HepG2 (cell line): ENCODE measurements around the gene SYNJ2. TPM values are rescaled to one million over a fixed set of nuclear protein-coding genes. Genes with fewer than 3 reads are reported as not detected.

Experiments
- AKAP8 ChIP-seq: sonication (generic); formaldehyde crosslinking; IDR thresholded peaks from 2 replicates; pipeline ENCODE4 v1.5.1; 2020; ENCODE audit warnings: mild to moderate bottlenecking, missing genetic modification reagents
- ATF3 ChIP-seq: sonication (generic); formaldehyde crosslinking; IDR thresholded peaks from 2 replicates; pipeline ENCODE4 v1.4.0; 2020; ENCODE audit warnings: missing genetic modification reagents
- CBX1 ChIP-seq: IDR thresholded peaks from one replicate; pipeline ENCODE4 v1.6.1; 2016; ENCODE audit warnings: antibody characterized with exemption, low read depth
- KLF13 ChIP-seq: sonication (generic); formaldehyde crosslinking; IDR thresholded peaks from 2 replicates; pipeline ENCODE4 v1.4.0; 2020; ENCODE audit warnings: mild to moderate bottlenecking, missing genetic modification reagents
- NFE2 ChIP-seq: sonication (generic); formaldehyde crosslinking; IDR thresholded peaks from 2 replicates; pipeline ENCODE4 v1.4.0; 2020; ENCODE audit warnings: missing genetic modification reagents
- NFIC ChIP-seq: IDR thresholded peaks from 2 replicates; pipeline ENCODE4 v1.6.1; 2012; ENCODE audit warnings: mild to moderate bottlenecking, low read length, inconsistent platforms
- RARA ChIP-seq: IDR thresholded peaks from 2 replicates; pipeline ENCODE4 v1.6.1; 2016; ENCODE audit warnings: missing genetic modification reagents, missing compliant biosample characterization
- SPEN ChIP-seq: sonication (generic); formaldehyde crosslinking; IDR thresholded peaks from 2 replicates; pipeline ENCODE4 v1.5.1; 2020; ENCODE audit warnings: low read depth, mild to moderate bottlenecking, missing genetic modification reagents
- ZGPAT ChIP-seq: IDR thresholded peaks from 2 replicates; pipeline ENCODE4 v1.6.1; 2016; ENCODE audit warnings: mild to moderate bottlenecking
- ZNF33A ChIP-seq: sonication (generic); formaldehyde crosslinking; IDR thresholded peaks from 2 replicates; pipeline ENCODE4 v1.5.1; 2020; ENCODE audit warnings: missing genetic modification reagents, mild to moderate bottlenecking, moderate library complexity, borderline replicate concordance
- ZNF33B ChIP-seq: sonication (generic); formaldehyde crosslinking; IDR thresholded peaks from 2 replicates; pipeline ENCODE4 v1.5.1; 2020; ENCODE audit warnings: mild to moderate bottlenecking, missing genetic modification reagents
- ZNF414 ChIP-seq: sonication (generic); formaldehyde crosslinking; IDR thresholded peaks from 2 replicates; pipeline ENCODE4 v1.5.0; 2020; ENCODE audit warnings: missing genetic modification reagents
- ZNF609 ChIP-seq: sonication (generic); formaldehyde crosslinking; IDR thresholded peaks from 2 replicates; pipeline ENCODE4 v1.4.0; 2020; ENCODE audit warnings: mild to moderate bottlenecking, missing genetic modification reagents, borderline replicate concordance
- ZNF746 ChIP-seq: sonication (generic); formaldehyde crosslinking; IDR thresholded peaks from 2 replicates; pipeline ENCODE4 v1.8.0; 2022; ENCODE audit warnings: mild to moderate bottlenecking, missing genetic modification reagents
- ZNF770 ChIP-seq: sonication (generic); formaldehyde crosslinking; IDR thresholded peaks from 2 replicates; pipeline ENCODE4 v1.5.0; 2020; ENCODE audit warnings: mild to moderate bottlenecking, missing genetic modification reagents
- ZSCAN25 ChIP-seq: sonication (generic); formaldehyde crosslinking; IDR thresholded peaks from 2 replicates; pipeline ENCODE4 v1.8.0; 2022; ENCODE audit warnings: mild to moderate bottlenecking, missing genetic modification reagents
- ZSCAN5A ChIP-seq: sonication (generic); formaldehyde crosslinking; IDR thresholded peaks from 2 replicates; pipeline ENCODE4 v1.8.0; 2022; ENCODE audit warnings: mild to moderate bottlenecking, missing genetic modification reagents, borderline replicate concordance
- polyA plus RNA-seq, 8 experiments: library from polyadenylated mRNA; depleted of rRNA in 3 of 8; stranded (reverse) in 7 of 8; unstranded in 1 of 8; fragments of >200 nt; fragmentation: Illumina TruSeq in 4 of 8; extraction: Trizol in 4 of 8; gene quantifications; 2 replicates each; pipeline versions ENCODE4 v1.2.1 to v1.2.3, GENCODE V29; 2011 to 2016; ENCODE audit warnings: low read depth in 4 of 8, missing spikeins in 1 of 8, mixed read lengths in 1 of 8; ENCODE audit not compliant: insufficient read depth in 1 of 8
- total RNA-seq, 5 experiments: library from RNA; depleted of rRNA; stranded (reverse); fragments of >200 nt; fragmentation: Illumina TruSeq; extraction: Trizol; gene quantifications; 2 replicates each; pipeline ENCODE4 v1.2.3, GENCODE V29; 2016; ENCODE audit warnings: low read depth in 1 of 5

The SYNJ2 gene
- total and polyA plus RNA-seq, 2 of the 13 experiments (the other 11 are each of a cell fraction or from before 2014, with no cell fraction given) = 39.1 to 57.6 TPM

GRCh38 chr6:158010591-158011477 is 29.2 kb downstream of the SYNJ2 start (continued):
- TF ChIP-seq ATF3 (CRISPR knock-in tag) = no peak
- TF ChIP-seq ZNF33B (CRISPR knock-in tag) = peak; percentile 95
- peak; percentile 6; the same call in 1 of the 2 replicates for TF ChIP-seq ZNF746
- TF ChIP-seq ZNF609 (CRISPR knock-in tag) = no peak
- TF ChIP-seq ZSCAN5A (CRISPR knock-in tag) = no peak; the same call in 1 of the 2 replicates
- peak; percentile 71 for TF ChIP-seq AKAP8 (CRISPR knock-in tag)
- TF ChIP-seq ZNF770 (CRISPR knock-in tag) = no peak
- peak; percentile 99 for TF ChIP-seq ZNF414
- TF ChIP-seq RARA = peak; percentile 57; the same call in 1 of the 2 replicates
- no peak; the same call in 1 of the 2 replicates for TF ChIP-seq KLF13 (CRISPR knock-in tag)
- TF ChIP-seq NFE2 (CRISPR knock-in tag) = no peak
- TF ChIP-seq ZSCAN25 (CRISPR knock-in tag) = peak; percentile 80; the same call in 1 of the 2 replicates
- peak; percentile 89; the same call in 1 of the 2 replicates for TF ChIP-seq ZGPAT (CRISPR knock-in tag)
- 0 out of 2 replicates have a peak, but pooled peaks have one; percentile 53 for TF ChIP-seq ZNF33A (CRISPR knock-in tag)
- TF ChIP-seq CBX1 = peak; percentile 69
- TF ChIP-seq SPEN (CRISPR knock-in tag) = peak; percentile 84; the same call in 1 of the 2 replicates
- no peak for TF ChIP-seq NFIC
